ENCODE measurements around the gene NF1. TPM values are rescaled to one million over a fixed set of nuclear protein-coding genes. Genes with fewer than 3 reads are reported as not detected.
A peak's percentile ranks its signal among the peaks of the same experiment; 100 is the strongest.

NF1 gene
- total RNA-seq, 1 donor from 2014 or later: 33.2 TPM

DNA sequence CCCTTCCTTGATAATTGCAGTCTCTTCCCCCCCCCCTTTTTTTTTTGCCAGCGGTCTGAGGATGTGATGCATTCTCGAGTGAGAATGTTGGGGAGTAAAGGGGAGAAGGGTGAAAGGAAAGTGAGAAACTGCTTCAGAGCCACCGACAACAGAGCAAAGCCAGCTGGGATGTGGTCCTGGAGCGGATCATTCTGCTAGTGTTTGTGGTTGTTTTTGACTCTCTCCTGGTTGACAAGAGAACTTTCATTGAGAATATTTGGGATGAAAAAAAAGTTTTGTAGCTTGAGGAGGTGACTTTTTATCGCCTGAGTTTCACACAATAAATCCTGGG lies 1.3 kb downstream of the NF1 start:
- Histone ChIP-seq H3K27me3 (ENCODE audit: control insufficient read depth, insufficient read depth, low read length) (no peaks in the 10 kb centered on the region), H3K36me3 (ENCODE audit: control insufficient read depth, insufficient read depth, low read length) (no peaks in the 10 kb centered on the region), H3K4me3 (ENCODE audit: low read depth, low read length) (peak overlapping the region; percentile 97)
- no peak for TF ChIP-seq CTCF (IDR thresholded peaks at IDR 0.05; ENCODE audit: insufficient read depth, low read length, severe bottlenecking)
- no peak for FAIRE-seq
- DNase-seq (ENCODE audit: low read depth): no peak

DNA sequence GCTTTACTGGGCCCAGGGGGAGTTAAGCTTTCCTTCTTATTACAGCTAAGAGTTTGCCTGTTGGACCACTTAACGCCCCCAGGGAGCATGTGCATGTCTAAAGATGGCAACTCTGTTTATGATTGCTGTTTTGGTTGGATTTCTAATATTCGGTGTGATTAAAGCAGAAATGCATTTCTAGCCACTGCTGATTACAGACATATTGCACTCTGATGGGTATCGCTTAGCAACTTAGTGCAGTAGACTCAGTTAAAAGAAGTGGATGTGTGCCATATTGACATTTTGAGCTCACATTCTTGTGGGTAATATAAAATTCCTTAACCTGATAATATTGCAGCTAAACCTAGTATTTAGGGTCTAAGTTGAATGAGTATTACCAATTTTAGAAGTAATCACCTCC lies 4.2 kb downstream of the NF1 start:
- DNase-seq (ENCODE audit: low read depth) (no peak), FAIRE-seq (no peak)
- no peak overlapping the region for H3K4me3 ChIP-seq (ENCODE audit: low read depth, low read length)
- no peaks in the 10 kb centered on the region for H3K27me3 ChIP-seq (ENCODE audit: control insufficient read depth, insufficient read depth, low read length)
- no peak for TF ChIP-seq CTCF (IDR thresholded peaks at IDR 0.05; ENCODE audit: insufficient read depth, low read length, severe bottlenecking)
- no peaks in the 10 kb centered on the region for H3K36me3 ChIP-seq (ENCODE audit: control insufficient read depth, insufficient read depth, low read length)

GRCh38 chr17:31100840-31101459 lies 6.2 kb downstream of the NF1 start:
- Histone ChIP-seq H3K4me3 (ENCODE audit: low read depth, low read length) (no peak overlapping the region), H3K36me3 (ENCODE audit: control insufficient read depth, insufficient read depth, low read length) (no peaks in the 10 kb centered on the region), H3K27me3 (ENCODE audit: control insufficient read depth, insufficient read depth, low read length) (no peaks in the 10 kb centered on the region)
- no peak for DNase-seq (ENCODE audit: low read depth)
- no peak for TF ChIP-seq CTCF (IDR thresholded peaks at IDR 0.05; ENCODE audit: insufficient read depth, low read length, severe bottlenecking)
- no peak for FAIRE-seq

DNA sequence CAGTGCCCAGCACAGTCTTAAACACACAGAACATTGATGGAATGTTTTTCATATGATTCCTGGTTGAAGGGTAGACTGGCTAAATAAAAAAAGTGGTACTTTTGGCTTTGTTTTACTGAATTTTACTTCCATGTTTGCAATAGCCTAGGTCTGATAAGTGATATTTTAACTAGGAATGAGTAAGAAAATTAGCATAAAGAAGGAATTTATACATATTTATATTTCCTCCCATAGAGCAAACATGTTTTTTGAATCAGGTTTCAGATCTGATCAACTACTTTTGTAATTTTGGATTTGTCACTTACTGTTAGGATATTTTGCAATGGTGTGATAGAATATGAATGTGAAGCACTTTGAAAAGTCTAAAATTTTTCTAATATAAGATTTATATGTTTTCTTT lies 7.2 kb downstream of the NF1 start:
- no peaks in the 10 kb centered on the region for H3K27me3 ChIP-seq (ENCODE audit: control insufficient read depth, insufficient read depth, low read length)
- no peaks in the 10 kb centered on the region for H3K36me3 ChIP-seq (ENCODE audit: control insufficient read depth, insufficient read depth, low read length)
- no peak for FAIRE-seq
- TF ChIP-seq CTCF (IDR thresholded peaks at IDR 0.05; ENCODE audit: insufficient read depth, low read length, severe bottlenecking): no peak
- DNase-seq (ENCODE audit: low read depth): no peak
- H3K4me3 ChIP-seq (ENCODE audit: low read depth, low read length): no peak overlapping the region

DNA sequence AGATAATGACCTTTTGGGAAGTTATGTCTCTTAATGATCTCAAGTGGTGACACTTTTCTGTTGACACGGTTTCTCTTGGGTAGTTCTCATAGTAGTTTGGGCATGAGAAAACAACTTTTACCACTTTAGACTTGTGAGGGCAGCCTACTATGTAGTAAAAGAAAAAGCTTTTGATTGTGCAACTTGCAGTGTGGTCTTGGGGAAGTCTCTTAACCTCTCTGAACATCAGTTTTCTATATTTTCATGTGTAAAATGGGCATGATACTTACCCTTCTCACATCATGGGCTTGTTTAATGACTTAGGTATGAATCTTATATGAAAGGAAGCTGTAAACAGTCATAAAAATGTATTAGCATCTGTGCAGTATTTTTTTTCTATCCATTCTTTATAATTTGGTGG lies 11.2 kb downstream of the NF1 start:
- TF ChIP-seq CTCF (IDR thresholded peaks at IDR 0.05; ENCODE audit: insufficient read depth, low read length, severe bottlenecking): no peak
- H3K36me3 ChIP-seq (ENCODE audit: control insufficient read depth, insufficient read depth, low read length): no peaks in the 10 kb centered on the region
- no peak for DNase-seq (ENCODE audit: low read depth)
- no peaks in the 10 kb centered on the region for H3K27me3 ChIP-seq (ENCODE audit: control insufficient read depth, insufficient read depth, low read length)
- FAIRE-seq: no peak
- H3K4me3 ChIP-seq (ENCODE audit: low read depth, low read length): no peak overlapping the region

GRCh38 chr17:31111183-31111582 lies 16.4 kb downstream of the NF1 start:
- Histone ChIP-seq H3K4me3 (ENCODE audit: low read depth, low read length) (no peak overlapping the region), H3K27me3 (ENCODE audit: control insufficient read depth, insufficient read depth, low read length) (no peaks in the 10 kb centered on the region), H3K36me3 (ENCODE audit: control insufficient read depth, insufficient read depth, low read length) (no peaks in the 10 kb centered on the region)
- no peak for FAIRE-seq
- TF ChIP-seq CTCF (IDR thresholded peaks at IDR 0.05; ENCODE audit: insufficient read depth, low read length, severe bottlenecking): no peak
- no peak for DNase-seq (ENCODE audit: low read depth)

Measured in bronchial epithelial cell (primary cell).